GM12878 (cell line): ENCODE results near the gene GIPC1. TPM values are rescaled to one million over a fixed set of nuclear protein-coding genes. Genes with fewer than 3 reads are reported as not detected.

ENCODE experiments used
- ATAC-seq: fragments of 200-7000 bp; cut with Tn5 transposase; 3 replicates; pipeline ENCODE4 v1.9.1; 2020; ENCODE audit warnings: mild to moderate bottlenecking, moderate library complexity
- BruUV-seq: library from RNA; stranded (reverse); fragments of 400-500 nt; replicated peaks from 2 replicates; lab custom pipeline; 2021; lab: Mats Ljungman, UMichigan
- CTCF ChIA-PET: fragments of 300-600 bp; sonication (Branson Sonifier 250); formaldehyde crosslinking; extraction: SDS; loops from one replicate; lab custom pipeline; 2021; ENCODE audit warnings: inconsistent platforms; lab: Yijun Ruan, JAX
- POLR2A ChIA-PET: fragments of 350-600 bp; formaldehyde crosslinking; extraction: SDS; loops from one replicate; lab custom pipeline; 2021; ENCODE audit warnings: inconsistent platforms; lab: Charles Lee
- RAD21 ChIA-PET: fragments of 300-600 bp; sonication (Branson Sonifier 250); formaldehyde crosslinking; loops from one replicate; lab custom pipeline; 2023; ENCODE audit warnings: antibody characterized with exemption; ENCODE audit not compliant: unreplicated experiment; lab: Charles Lee
- SMC1A ChIA-PET: fragments of 300-600 bp; sonication (Branson Sonifier 250); formaldehyde crosslinking; loops from one replicate; lab custom pipeline; 2023; ENCODE audit not compliant: unreplicated experiment, uncharacterized antibody; lab: Charles Lee
- DNase-seq: peaks from one replicate; pipeline ENCODE4 v3.0.0-alpha.2; 2011; ENCODE audit warnings: low read depth, low spot score
- FAIRE-seq: peaks from 3 replicates; lab custom pipeline; 2011; peaks lifted over from hg19 to GRCh38; lab: Jason Lieb, UNC
- H2AFZ ChIP-seq: 2 replicates; pipeline ENCODE4 v1.6.0; 2011; ENCODE audit warnings: low read depth, low read length, control low read depth; ENCODE audit not compliant: control insufficient read depth
- H3K27ac ChIP-seq: 2 replicates; pipeline ENCODE4 v1.5.1; 2011; ENCODE audit warnings: control low read depth; ENCODE audit not compliant: control insufficient read depth, insufficient read depth
- H3K27me3 ChIP-seq, 2 experiments: replicated peaks in 1 of 2; 2 replicates each; pipeline versions ENCODE4 v1.6.0 to v1.6.1; 2011; ENCODE audit warnings: low read length in 1 of 2; ENCODE audit not compliant: control insufficient read depth in 2 of 2, insufficient read depth in 2 of 2
- H3K36me3 ChIP-seq, 2 experiments: 2 replicates each; pipeline ENCODE4 v1.5.1; 2011; ENCODE audit warnings: low read length in 1 of 2; ENCODE audit not compliant: control insufficient read depth in 2 of 2, insufficient read depth in 2 of 2
- H3K4me1 ChIP-seq: 2 replicates; pipeline ENCODE4 v1.6.1; 2011; ENCODE audit warnings: mild to moderate bottlenecking, low read length, moderate library complexity, mixed read lengths; ENCODE audit not compliant: control insufficient read depth, insufficient read depth
- H3K4me2 ChIP-seq: 2 replicates; pipeline ENCODE4 v1.6.0; 2011; ENCODE audit warnings: control low read depth; ENCODE audit not compliant: control insufficient read depth, insufficient read depth
- H3K4me3 ChIP-seq: fragments of 200-600 bp; sonication (generic); 2 replicates; pipeline ENCODE4 v1.5.1; 2016
- H3K79me2 ChIP-seq: 2 replicates; pipeline ENCODE4 v1.6.0; 2011; ENCODE audit warnings: low read length; ENCODE audit not compliant: control insufficient read depth, insufficient read depth
- H3K9ac ChIP-seq: 2 replicates; pipeline ENCODE4 v1.8.0; 2011; ENCODE audit warnings: low read length, control low read depth, mixed read lengths; ENCODE audit not compliant: control insufficient read depth, insufficient read depth
- H3K9me3 ChIP-seq: replicated peaks from 3 replicates; pipeline ENCODE4 v1.5.1; 2011; ENCODE audit warnings: mild to moderate bottlenecking, low read length; ENCODE audit not compliant: control insufficient read depth, insufficient read depth
- H4K20me1 ChIP-seq: 2 replicates; pipeline ENCODE4 v1.6.0; 2011; ENCODE audit not compliant: control insufficient read depth, insufficient read depth
- CHD4 ChIP-seq: fragments of 200-600 bp; sonication (generic); IDR thresholded peaks from 2 replicates; pipeline ENCODE4 v1.6.1; 2016; ENCODE audit warnings: mild to moderate bottlenecking
- JUND ChIP-seq: IDR thresholded peaks from 2 replicates; pipeline ENCODE4 v1.6.1; 2012; ENCODE audit warnings: low read depth, mild to moderate bottlenecking, low read length, improper control_type of control experiment, moderate library complexity
- MLLT1 ChIP-seq: fragments of 450-650 bp; IDR thresholded peaks from 2 replicates; pipeline ENCODE4 v1.6.1; 2016; ENCODE audit warnings: mild to moderate bottlenecking
- MXI1 ChIP-seq: fragments of 150-350 bp; IDR thresholded peaks from 2 replicates; pipeline ENCODE4 v1.6.1; 2011; ENCODE audit warnings: low read depth, mild to moderate bottlenecking, inconsistent platforms, low read length, improper control_type of control experiment
- SMAD5 ChIP-seq: IDR thresholded peaks from 2 replicates; pipeline ENCODE4 v1.6.1; 2016; ENCODE audit warnings: antibody characterized with exemption, low read depth
- SMC3 ChIP-seq: IDR thresholded peaks from 2 replicates; pipeline ENCODE4 v1.6.1; 2011; ENCODE audit warnings: low read length, improper control_type of control experiment, borderline replicate concordance
- ZNF592 ChIP-seq: fragments of 450-650 bp; IDR thresholded peaks from 2 replicates; pipeline ENCODE4 v1.6.1; 2017; ENCODE audit warnings: mild to moderate bottlenecking, moderate library complexity
- WGBS: methylation state at CpG from one replicate; pipeline ENCODE4 v1.1.6; 2016; ENCODE audit warnings: low lambda C conversion rate; ENCODE audit not compliant: insufficient replicate concordance, insufficient coverage; ENCODE audit errors: missing lambda C conversion rate; 5-methylcytosine and 5-hydroxymethylcytosine counted together
- in situ Hi-C: fragments of 300-500 bp; cut with MboI; formaldehyde crosslinking; loops from 9 replicates; pipeline ENCODE4 v1.14.3; 2018; ENCODE audit warnings: mixed read lengths
- intact Hi-C: fragments of 100-400 bp; cut with micrococcal nuclease; formaldehyde crosslinking; loops from one replicate; pipeline ENCODE4 v1.14.2; 2022; ENCODE audit not compliant: unreplicated experiment
- polyA plus RNA-seq, 11 experiments: library from polyadenylated mRNA; depleted of rRNA in 4 of 11; unstranded in 6 of 11; stranded (reverse) in 5 of 11; fragments of >200 nt; fragmentation: Nextera tagmentation in 4 of 11; fragmentation: Illumina TruSeq in 1 of 11; extraction: Ambion mirVana in 4 of 11; extraction: Trizol in 1 of 11; gene quantifications; 1 replicate in 1 of 11; 2 replicates in 10 of 11; pipeline versions ENCODE4 v1.2.1 to v1.2.3, GENCODE V29; 2011 to 2016; ENCODE audit warnings: inconsistent platforms in 2 of 11, missing spikeins in 2 of 11, low read depth in 1 of 11
- total RNA-seq, 4 experiments: library from RNA; depleted of rRNA in 3 of 4; stranded (reverse); fragments of >200 nt in 3 of 4; fragmentation: Illumina TruSeq in 1 of 4; extraction: Trizol in 1 of 4; gene quantifications; 2 replicates each; pipeline versions ENCODE4 v1.2.1 to v1.2.3, GENCODE V29; 2013 to 2021
- TF ChIP-seq, protein P1 (sequence below): IDR thresholded peaks from 2 replicates; pipeline ENCODE4 v1.6.1; 2011; ENCODE audit warnings: borderline replicate concordance, low read depth, mild to moderate bottlenecking, moderate library complexity, low read length; ENCODE audit not compliant: insufficient read depth, poor library complexity, severe bottlenecking

GIPC1 gene
- total and polyA plus RNA-seq, 10 of the 15 experiments (the other 5 are each of a cell fraction or from before 2014, with no cell fraction given), result 0.47 to 24.1 (median 13.6) TPM

- Histone ChIP-seq H2AFZ (peak within 1 kb of the TSS; percentile 90), H3K9ac (peak within 1 kb of the TSS; percentile 77), H3K27me3 (no peaks in the 10 kb centered on the region), H3K9me3 (no peaks in the 10 kb centered on the region), H3K36me3 (no peaks in the 10 kb centered on the region), H3K4me3 (peak within 1 kb of the TSS; percentile 90), H3K4me2 (peak within 1 kb of the TSS; percentile 95), H3K4me1 (peaks cover 22% of the 10 kb centered on the region), H4K20me1 (no peaks in the 10 kb centered on the region), H3K79me2 (peaks cover 18% of the 10 kb centered on the region), H3K27ac (peak within 1 kb of the TSS; percentile 65)
- ATAC-seq, result peak; percentile 69
- CTCF ChIA-PET, result interaction anchor here (0.8 to 5.4 kb wide), 19 partner anchors 8 to 318 kb away, joined by 3 to 42 read pairs (median 3); partner anchors contain the start of genes ASF1B and DDX39A
- in situ Hi-C loops (no loop called here), intact Hi-C loops (loop anchor here (2.0 to 5.0 kb wide), 2 partner anchors 39 to 48 kb away; no protein-coding TSS in a partner anchor)
- 3% methylated on average over 10 of the region's 85 CpGs for whole genome bisulfite sequencing
- no TSS peak for BruUV-seq
- no peak for DNase-seq
- RAD21 ChIA-PET, result interaction anchor here (0.8 to 2.6 kb wide), 7 partner anchors 12 to 296 kb away, joined by 3 to 12 read pairs (median 6); partner anchors contain the start of genes ADGRE5, ASF1B and DNAJB1
- FAIRE-seq, result peak; percentile 38
- POLR2A ChIA-PET, result interaction anchor here (0.5 to 1.3 kb wide), 7 partner anchors 13 to 298 kb away, joined by 3 to 6 read pairs (median 5); partner anchors contain the start of gene ASF1B
- SMC1A ChIA-PET, result interaction anchor here (0.6 to 2.3 kb wide), 6 partner anchors 13 to 348 kb away, joined by 3 to 10 read pairs (median 4); no protein-coding TSS in a partner anchor
- TF ChIP-seq, protein P1, sequence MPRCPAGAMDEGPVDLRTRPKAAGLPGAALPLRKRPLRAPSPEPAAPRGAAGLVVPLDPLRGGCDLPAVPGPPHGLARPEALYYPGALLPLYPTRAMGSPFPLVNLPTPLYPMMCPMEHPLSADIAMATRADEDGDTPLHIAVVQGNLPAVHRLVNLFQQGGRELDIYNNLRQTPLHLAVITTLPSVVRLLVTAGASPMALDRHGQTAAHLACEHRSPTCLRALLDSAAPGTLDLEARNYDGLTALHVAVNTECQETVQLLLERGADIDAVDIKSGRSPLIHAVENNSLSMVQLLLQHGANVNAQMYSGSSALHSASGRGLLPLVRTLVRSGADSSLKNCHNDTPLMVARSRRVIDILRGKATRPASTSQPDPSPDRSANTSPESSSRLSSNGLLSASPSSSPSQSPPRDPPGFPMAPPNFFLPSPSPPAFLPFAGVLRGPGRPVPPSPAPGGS, result no peak
- TF ChIP-seq MXI1 (no peak), SMC3 (no peak), CHD4 (no peak), SMAD5 (no peak), MLLT1 (no peak), JUND (no peak), ZNF592 (no peak)
These were observed 63.0 kb downstream of the GIPC1 start, which contains the start of gene PKN1 for GRCh38 chr19:14432791-14433553. PKN1 (plus strand) TSS chr19:14433306; CDS start chr19:14433522, 216 bp downstream.
